PC-3 (cell line): ENCODE data around the gene NKAIN2.

ENCODE experiments used
- CTCF ChIP-seq: fragments of 300-600 bp; sonication (generic); conservative IDR thresholded peaks from 2 replicates; pipeline ENCODE4 v1.5.1; 2017; ENCODE audit warnings: antibody characterized with exemption, low read depth, mild to moderate bottlenecking, low read length
- EZH2 ChIP-seq: fragments of 300-600 bp; sonication (generic); IDR thresholded peaks from one replicate; pipeline ENCODE4 v1.6.1; 2017; ENCODE audit warnings: antibody characterized with exemption, mild to moderate bottlenecking, low read length; ENCODE audit not compliant: unreplicated experiment
- EZH2phosphoT487 ChIP-seq: fragments of 300-600 bp; sonication (generic); IDR thresholded peaks from 2 replicates; pipeline ENCODE4 v1.6.1; 2018; ENCODE audit warnings: mild to moderate bottlenecking, antibody characterized with exemption, low read length, borderline replicate concordance

- TF ChIP-seq CTCF, result no peak
- TF ChIP-seq EZH2, result no peak
- TF ChIP-seq EZH2phosphoT487, result no peak
These were observed 633.1 kb downstream of the NKAIN2 start for GRCh38 chr6:124436803-124437202.
